HTERT RPE-1 (cell line): ENCODE results near the gene ZC3H13.

Experiments
- in situ Hi-C: fragments of 300-500 bp; cut with MboI; formaldehyde crosslinking; loops from 4 replicates; pipeline ENCODE4 v1.14.3; 2020; ENCODE audit warnings: low sequenced_read_pairs

ZC3H13 gene, protein sequence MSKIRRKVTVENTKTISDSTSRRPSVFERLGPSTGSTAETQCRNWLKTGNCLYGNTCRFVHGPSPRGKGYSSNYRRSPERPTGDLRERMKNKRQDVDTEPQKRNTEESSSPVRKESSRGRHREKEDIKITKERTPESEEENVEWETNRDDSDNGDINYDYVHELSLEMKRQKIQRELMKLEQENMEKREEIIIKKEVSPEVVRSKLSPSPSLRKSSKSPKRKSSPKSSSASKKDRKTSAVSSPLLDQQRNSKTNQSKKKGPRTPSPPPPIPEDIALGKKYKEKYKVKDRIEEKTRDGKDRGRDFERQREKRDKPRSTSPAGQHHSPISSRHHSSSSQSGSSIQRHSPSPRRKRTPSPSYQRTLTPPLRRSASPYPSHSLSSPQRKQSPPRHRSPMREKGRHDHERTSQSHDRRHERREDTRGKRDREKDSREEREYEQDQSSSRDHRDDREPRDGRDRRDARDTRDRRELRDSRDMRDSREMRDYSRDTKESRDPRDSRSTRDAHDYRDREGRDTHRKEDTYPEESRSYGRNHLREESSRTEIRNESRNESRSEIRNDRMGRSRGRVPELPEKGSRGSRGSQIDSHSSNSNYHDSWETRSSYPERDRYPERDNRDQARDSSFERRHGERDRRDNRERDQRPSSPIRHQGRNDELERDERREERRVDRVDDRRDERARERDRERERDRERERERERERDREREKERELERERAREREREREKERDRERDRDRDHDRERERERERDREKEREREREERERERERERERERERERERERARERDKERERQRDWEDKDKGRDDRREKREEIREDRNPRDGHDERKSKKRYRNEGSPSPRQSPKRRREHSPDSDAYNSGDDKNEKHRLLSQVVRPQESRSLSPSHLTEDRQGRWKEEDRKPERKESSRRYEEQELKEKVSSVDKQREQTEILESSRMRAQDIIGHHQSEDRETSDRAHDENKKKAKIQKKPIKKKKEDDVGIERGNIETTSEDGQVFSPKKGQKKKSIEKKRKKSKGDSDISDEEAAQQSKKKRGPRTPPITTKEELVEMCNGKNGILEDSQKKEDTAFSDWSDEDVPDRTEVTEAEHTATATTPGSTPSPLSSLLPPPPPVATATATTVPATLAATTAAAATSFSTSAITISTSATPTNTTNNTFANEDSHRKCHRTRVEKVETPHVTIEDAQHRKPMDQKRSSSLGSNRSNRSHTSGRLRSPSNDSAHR (N-terminal part only)

GRCh38 chr13:46052319-46053161 is at the start of gene ZC3H13:
ZC3H13 (minus strand) TSS chr13:46052746; CDS start chr13:46045507, 7,239 bp downstream.
- in situ Hi-C loops: no loop called here

DNA sequence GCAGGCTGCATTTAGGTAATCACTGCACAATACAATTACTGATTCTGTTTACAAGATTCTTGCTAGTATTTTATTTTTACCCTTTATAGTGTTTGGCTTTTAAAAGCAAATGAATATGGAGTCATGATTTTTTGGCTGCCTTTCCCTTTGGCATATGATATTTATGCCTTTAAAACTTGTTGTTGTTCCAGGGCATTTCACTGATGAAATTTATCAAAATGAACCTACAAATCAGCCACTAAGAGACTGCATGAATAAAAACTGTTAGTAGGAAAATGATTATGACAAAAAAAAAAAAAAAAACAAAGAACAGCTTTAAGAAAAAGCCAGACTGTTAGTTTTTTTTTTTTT is 49.7 kb upstream of the ZC3H13 start:
- in situ Hi-C loops: no loop called here

- in situ Hi-C loops: no loop called here
Measured at GRCh38 chr13:46101484-46102254, 49.1 kb upstream of the ZC3H13 start.

GRCh38 chr13:46101002-46101401 is 48.5 kb upstream of the ZC3H13 start:
- in situ Hi-C loops: no loop called here

DNA sequence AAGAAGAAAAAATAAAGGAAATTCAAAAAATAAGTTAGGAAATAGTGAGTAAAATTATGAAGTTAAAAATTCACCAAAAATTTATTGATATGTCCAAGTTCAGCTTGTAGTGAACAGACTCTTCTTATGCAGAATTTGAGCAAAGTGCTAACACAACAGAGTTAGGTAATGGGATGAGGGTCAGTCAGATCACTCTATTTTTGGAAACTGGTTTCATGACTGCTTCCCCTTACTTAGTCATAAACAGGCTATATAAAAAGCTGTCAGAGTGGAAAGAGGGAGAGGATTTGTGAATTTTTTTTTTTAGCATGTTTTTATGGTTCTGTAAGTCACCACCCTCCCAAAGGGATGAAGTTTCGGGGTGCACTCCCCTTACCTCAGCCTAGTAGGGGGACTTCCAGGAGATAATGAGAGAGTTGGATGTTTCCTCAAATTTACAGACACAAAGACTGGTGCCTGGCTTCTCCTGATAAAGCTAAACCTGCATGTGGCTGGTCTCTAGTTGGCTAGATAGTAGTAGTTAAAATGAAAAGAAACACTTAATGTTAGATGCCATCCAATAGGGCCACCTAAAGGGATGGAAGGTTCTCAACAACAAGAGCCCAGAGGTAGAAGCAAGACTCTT is 47.8 kb upstream of the ZC3H13 start:
- in situ Hi-C loops: no loop called here

DNA sequence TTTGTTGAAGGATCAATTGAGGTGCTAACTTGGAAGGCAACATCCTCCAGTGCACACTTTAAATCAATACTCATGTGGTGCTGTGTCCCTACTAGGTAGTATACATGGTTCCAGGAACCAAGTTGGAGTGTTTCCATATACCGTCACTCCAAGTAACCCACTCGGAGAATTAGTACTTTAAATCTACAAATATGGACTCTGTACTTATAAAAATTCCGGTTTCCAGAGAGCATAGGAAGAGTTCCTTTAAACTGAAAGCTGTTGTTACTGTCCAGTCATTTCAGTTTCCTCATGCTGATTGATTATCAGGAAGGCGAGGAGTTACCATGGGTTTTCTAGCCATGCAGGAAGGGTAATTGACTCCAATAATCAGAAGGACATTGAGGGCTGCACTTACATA is 45.1 kb upstream of the ZC3H13 start:
- in situ Hi-C loops: no loop called here

GRCh38 chr13:46097015-46097414 is 44.5 kb upstream of the ZC3H13 start:
- in situ Hi-C loops: no loop called here

DNA sequence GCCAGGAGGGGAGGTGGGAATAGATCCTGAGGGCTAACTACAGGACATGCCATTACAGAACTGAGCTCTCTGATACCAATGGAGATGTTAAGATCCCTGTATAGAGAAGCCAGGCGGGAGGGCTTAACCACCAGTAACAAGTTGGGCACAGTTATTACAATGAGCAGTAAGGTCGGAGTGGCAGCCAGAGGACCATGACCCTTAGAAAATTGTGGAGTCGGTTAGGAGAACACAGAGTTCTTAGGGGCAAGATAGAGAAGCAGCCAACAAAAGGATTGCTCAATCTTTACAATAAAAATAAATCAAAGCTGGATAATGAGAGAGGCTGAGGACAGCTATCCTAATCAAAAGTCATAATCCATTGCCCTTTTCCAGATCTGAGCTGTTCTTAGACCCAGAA is 41.9 kb upstream of the ZC3H13 start:
- in situ Hi-C loops: no loop called here

GRCh38 chr13:46088821-46089562 is 36.4 kb upstream of the ZC3H13 start:
- in situ Hi-C loops: no loop called here

DNA sequence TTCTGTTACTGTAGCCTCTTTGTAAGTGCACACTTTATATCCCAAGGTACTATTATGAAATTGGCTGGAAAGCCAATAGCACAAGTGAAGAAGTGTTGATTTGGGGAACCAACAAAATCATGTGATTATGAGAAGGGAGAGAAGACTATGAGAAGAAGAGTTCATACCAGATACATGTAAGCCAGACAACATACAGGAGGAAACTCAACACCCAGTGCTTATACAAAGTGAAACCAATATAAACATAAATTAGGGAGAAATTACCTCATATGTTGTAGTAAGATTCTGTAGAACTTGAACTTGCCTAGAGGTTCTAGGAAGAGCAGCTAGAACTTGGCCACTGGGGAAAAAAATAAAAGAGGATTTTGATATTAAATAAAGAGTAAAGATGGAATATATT is 34.9 kb upstream of the ZC3H13 start:
- in situ Hi-C loops: no loop called here

DNA sequence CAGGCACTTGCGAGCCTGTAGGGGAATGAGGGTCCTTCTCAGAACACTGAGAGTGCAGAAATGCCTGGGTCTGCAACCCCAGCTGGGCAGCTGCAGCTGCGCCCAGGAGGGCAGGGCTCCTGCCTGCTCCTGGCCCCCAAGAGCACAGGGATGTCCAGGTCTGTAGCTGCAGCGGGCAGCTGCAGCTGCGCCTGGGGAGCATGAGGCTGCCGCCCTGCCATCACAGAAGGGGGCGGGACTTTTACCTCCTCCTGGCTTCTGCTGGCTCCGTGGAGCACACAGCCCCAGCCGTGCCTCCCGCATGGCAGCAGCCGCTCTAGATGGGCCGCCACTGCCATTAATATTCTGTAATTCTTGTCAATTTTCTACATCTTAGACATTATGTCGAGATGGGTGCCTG is 34.4 kb upstream of the ZC3H13 start:
- in situ Hi-C loops: no loop called here

DNA sequence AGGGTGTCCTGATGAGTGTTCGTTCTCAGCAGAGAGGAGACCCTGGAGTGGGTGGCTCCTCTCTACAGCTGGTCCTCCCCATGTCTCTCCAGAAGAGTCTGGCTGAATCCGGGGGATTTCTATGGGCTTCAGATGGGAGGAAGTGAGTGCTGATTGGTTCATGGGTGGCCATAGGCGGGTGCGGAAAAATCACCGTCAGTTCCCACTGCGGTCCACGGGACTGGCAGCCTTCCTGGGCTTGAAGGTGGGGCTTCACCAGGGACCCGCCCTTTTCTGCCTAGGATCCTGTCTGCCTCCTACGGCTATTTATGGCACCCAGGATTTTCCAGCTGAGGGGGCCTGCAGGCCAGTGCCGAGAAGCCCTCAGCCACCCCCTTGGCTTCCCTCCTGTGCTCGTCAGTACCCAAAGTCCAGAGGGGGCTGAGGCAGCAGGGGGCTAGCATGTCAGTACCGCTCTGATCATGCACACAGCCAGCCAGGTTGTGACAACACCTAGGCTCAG is 33.9 kb upstream of the ZC3H13 start:
- in situ Hi-C loops: no loop called here

GRCh38 chr13:46085737-46086136 is 33.2 kb upstream of the ZC3H13 start:
- in situ Hi-C loops: no loop called here

GRCh38 chr13:46082324-46082723 is 29.8 kb upstream of the ZC3H13 start:
- in situ Hi-C loops: no loop called here

DNA sequence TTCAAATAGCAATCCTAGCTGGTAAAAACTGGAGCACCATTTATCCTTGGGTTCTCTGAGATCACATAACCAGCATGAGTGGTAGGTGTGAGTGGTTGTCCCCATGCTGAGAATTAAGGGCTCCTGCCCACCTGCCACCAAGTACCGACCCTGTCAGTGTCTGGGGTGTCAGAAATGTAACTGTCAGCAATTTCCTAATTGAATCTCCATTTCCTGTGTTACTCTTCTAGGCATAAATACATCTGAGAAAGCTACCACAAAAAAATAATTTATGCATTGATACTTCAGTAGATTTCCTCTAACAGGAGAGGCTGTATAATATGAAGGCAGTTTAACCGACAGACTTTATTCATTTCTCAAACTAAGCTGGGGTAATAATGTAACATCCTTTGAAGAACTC is 27.2 kb upstream of the ZC3H13 start:
- in situ Hi-C loops: no loop called here

DNA sequence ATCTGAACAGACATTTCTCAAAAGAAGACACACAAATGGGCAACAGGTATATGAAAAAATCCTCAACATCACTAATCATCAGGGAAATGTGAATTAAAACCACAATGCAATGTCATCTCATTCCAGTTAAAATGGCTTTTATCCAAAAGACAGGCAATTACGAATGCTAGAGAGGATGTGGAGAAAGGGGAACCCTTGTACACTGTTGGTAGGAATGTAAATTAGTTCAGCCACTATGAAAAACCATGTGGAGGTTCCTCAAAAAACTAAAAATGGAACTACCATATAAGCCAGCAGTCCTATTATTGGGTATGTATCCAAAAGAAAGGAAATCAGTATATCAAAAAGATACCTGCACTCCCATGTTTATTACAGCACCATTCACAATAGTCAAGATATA is 24.7 kb upstream of the ZC3H13 start:
- in situ Hi-C loops: no loop called here

DNA sequence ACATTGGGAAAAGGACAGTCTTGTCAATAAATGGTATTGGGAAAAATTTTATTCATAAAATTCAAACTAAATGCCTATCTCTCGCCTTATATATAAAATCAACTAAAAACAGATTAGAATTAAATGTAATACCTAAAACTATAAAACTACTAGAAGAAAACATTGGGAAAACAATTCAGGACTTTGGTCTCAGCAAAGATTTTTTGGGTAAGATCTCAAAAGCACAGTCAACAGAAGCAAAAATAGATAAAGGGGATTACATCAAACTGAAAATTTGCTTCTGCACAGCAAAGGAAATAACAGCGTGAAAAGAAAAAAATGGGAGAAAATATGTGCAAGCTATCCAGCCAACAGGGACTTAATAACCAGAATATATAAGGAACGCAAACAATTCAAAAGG is 24.3 kb upstream of the ZC3H13 start:
- in situ Hi-C loops: no loop called here

GRCh38 chr13:46075811-46076210 is 23.3 kb upstream of the ZC3H13 start:
- in situ Hi-C loops: no loop called here
